Measurements from ENCODE around the gene LPP. TPM values are rescaled to one million over a fixed set of nuclear protein-coding genes. Genes with fewer than 3 reads are reported as not detected.

LPP gene
- total and polyA plus RNA-seq, 9 of the 15 experiments (the other 6 are each of a cell fraction or from before 2014, with no cell fraction given), result 0.07 to 0.18 TPM; not detected in 7

DNA sequence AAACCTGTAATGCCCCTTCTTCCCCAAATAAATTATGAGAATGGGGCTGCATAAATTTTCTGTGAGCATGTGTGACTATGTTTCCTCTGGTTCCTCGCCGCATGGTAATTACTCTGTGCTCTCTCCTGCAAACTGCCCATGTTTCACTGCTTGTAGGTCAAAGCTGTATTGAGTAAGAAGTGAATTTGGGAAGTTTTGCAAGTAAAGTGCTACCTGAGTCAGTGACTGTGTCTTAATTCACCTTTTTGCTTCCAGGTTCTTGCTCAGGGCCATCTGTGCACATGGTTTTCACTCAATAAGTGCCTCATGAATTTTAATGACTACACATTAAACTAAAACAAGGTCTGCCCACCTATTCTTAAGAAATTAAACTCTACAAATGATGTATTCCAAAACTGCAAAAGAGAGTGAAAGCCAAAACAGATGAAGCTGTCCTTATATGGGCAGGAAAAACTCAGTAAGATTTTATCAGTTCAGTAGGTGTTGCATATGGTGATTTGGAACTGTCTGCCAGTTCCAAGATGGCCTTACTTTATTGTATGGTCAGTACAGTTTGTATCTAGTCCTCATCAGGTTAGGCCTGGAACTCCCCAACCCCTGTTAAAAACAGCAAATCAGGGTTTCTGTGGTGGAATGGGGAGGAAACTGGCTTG is 100.0 kb downstream of the LPP start:
- no peaks in the 10 kb centered on the region for H3K9me3 ChIP-seq (replicated peaks; ENCODE audit: control insufficient read depth, insufficient read depth, low read depth, low read length)
- in situ Hi-C loops (cut with MboI), result no loop called here
- no peak overlapping the region for H3K27ac ChIP-seq (ENCODE audit: extremely low read depth, low read depth, low read length)
- no peaks in the 10 kb centered on the region for H4K20me1 ChIP-seq (replicated peaks; ENCODE audit: control insufficient read depth, insufficient read depth, low read length)
- no peaks in the 10 kb centered on the region for H3K36me3 ChIP-seq (ENCODE audit: control insufficient read depth, insufficient read depth, low read length)
- WGBS (ENCODE audit: insufficient coverage, low coverage, missing lambda C conversion rate), result 6% methylated on average over 2 of the region's 2 CpGs
- H3K79me2 ChIP-seq (ENCODE audit: control insufficient read depth, insufficient read depth, low read length), result no peaks in the 10 kb centered on the region
- FAIRE-seq (no peak), ATAC-seq (no peak), DNase-seq (ENCODE audit: extremely low read depth in 1 of 4, low spot score in 3 of 4) (no peak)
- no peaks in the 10 kb centered on the region for H3K9me1 ChIP-seq (ENCODE audit: control insufficient read depth, insufficient read depth, low read length)
- no peaks in the 10 kb centered on the region for H3K4me1 ChIP-seq (replicated peaks in 1 of 2; ENCODE audit: control insufficient read depth in 2 of 2, insufficient read depth in 2 of 2, low read length in 2 of 2)
- intact Hi-C loops (cut with micrococcal nuclease), result no loop called here
- no peak overlapping the region for H3K9ac ChIP-seq (ENCODE audit: insufficient read depth in 1 of 2, low read depth in 2 of 2, low read length in 2 of 2)
- BruUV-seq (replicated peaks), result no TSS peak
- no peaks in the 10 kb centered on the region for H3K27me3 ChIP-seq (ENCODE audit: control insufficient read depth in 2 of 2, insufficient read depth in 2 of 2, low read length in 2 of 2)
- POLR2A ChIA-PET, result no interaction called here
- H2AFZ ChIP-seq (ENCODE audit: low read depth, low read length), result no peak overlapping the region
- H3K4me3 ChIP-seq, result no peak overlapping the region
- CTCF ChIA-PET (ENCODE audit: low intra/inter-chr PET ratio), result no interaction called here
- no peak overlapping the region for H3K4me2 ChIP-seq (ENCODE audit: insufficient read depth, low read length)
- TF ChIP-seq SREBF2 (CRISPR knock-in tag; IDR thresholded peaks at IDR 0.05), result no peak
- no peak for TF ChIP-seq SMC3 (conservative IDR thresholded peaks at IDR 0.05; ENCODE audit: insufficient read depth, low read depth, low read length)
- TF ChIP-seq ILK (tag; IDR thresholded peaks at IDR 0.05; ENCODE audit: borderline replicate concordance, low read depth), result no peak
- TF ChIP-seq TRIM24 (IDR thresholded peaks at IDR 0.05), result no peak
- no peak for TF ChIP-seq SETDB1 (IDR thresholded peaks at IDR 0.05; ENCODE audit: low read length)
- no peak for TF ChIP-seq ZBED1 (IDR thresholded peaks at IDR 0.05)
- TF ChIP-seq UBTF (IDR thresholded peaks at IDR 0.05; ENCODE audit: borderline replicate concordance in 1 of 2, low read depth in 2 of 2, low read length in 2 of 2), result no peak
- no peak for TF ChIP-seq MTF1 (CRISPR knock-in tag; IDR thresholded peaks at IDR 0.05; ENCODE audit: borderline replicate concordance)
- no peak for TF ChIP-seq ZBTB1 (CRISPR knock-in tag; IDR thresholded peaks at IDR 0.05; ENCODE audit: borderline replicate concordance, low read depth)
- no peak for TF ChIP-seq FOXK1 (CRISPR knock-in tag; IDR thresholded peaks at IDR 0.05; ENCODE audit: borderline replicate concordance)
- TF ChIP-seq, protein P1, sequence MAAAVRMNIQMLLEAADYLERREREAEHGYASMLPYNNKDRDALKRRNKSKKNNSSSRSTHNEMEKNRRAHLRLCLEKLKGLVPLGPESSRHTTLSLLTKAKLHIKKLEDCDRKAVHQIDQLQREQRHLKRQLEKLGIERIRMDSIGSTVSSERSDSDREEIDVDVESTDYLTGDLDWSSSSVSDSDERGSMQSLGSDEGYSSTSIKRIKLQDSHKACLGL (CRISPR knock-in tag; IDR thresholded peaks at IDR 0.05; ENCODE audit: borderline replicate concordance, poor library complexity, severe bottlenecking), result no peak
- TF ChIP-seq NR4A1 (CRISPR knock-in tag; IDR thresholded peaks at IDR 0.05), result no peak
- TF ChIP-seq NR4A1 (tag; IDR thresholded peaks at IDR 0.05), result no peak
- no peak for TF ChIP-seq MAFK (IDR thresholded peaks at IDR 0.05; ENCODE audit: low read length)
- no peak for TF ChIP-seq ERF (CRISPR knock-in tag; IDR thresholded peaks at IDR 0.05)
- TF ChIP-seq MBD1 (CRISPR knock-in tag; IDR thresholded peaks at IDR 0.05), result no peak

Measured in K562 (cell line).